Measurements from ENCODE around the gene TRIP11. TPM values are rescaled to one million over a fixed set of nuclear protein-coding genes. Genes with fewer than 3 reads are reported as not detected.

The TRIP11 gene
- total RNA-seq, 1 donor from 2014 or later = 28.8 TPM

- no peak for DNase-seq (ENCODE audit: low read depth)
These were observed 83.2 kb downstream of the TRIP11 start for GRCh38 chr14:91956616-91957015.

GRCh38 chr14:91955168-91955567 is 84.7 kb downstream of the TRIP11 start:
- no peak for DNase-seq (ENCODE audit: low read depth)

- no peak for DNase-seq (ENCODE audit: low read depth)
These were observed 86.5 kb downstream of the TRIP11 start for GRCh38 chr14:91953170-91953985.

GRCh38 chr14:91947475-91948184 is 92.2 kb downstream of the TRIP11 start, which contains the start of gene FBLN5:
FBLN5 (minus strand) TSS chr14:91947694; CDS start chr14:91947229, 465 bp downstream.
- DNase-seq (ENCODE audit: low read depth) = peak; percentile 68

- DNase-seq (ENCODE audit: low read depth) = peak; percentile 33
These were observed 93.0 kb downstream of the TRIP11 start for GRCh38 chr14:91946622-91947474.

- DNase-seq (ENCODE audit: low read depth) = no peak
These were observed 93.9 kb downstream of the TRIP11 start for GRCh38 chr14:91945751-91946621.

- no peak for DNase-seq (ENCODE audit: low read depth)
These were observed 96.9 kb downstream of the TRIP11 start for GRCh38 chr14:91942946-91943345.

GRCh38 chr14:91942128-91942527 is 97.7 kb downstream of the TRIP11 start:
- DNase-seq (ENCODE audit: low read depth) = no peak

GRCh38 chr14:91940209-91940608 is 99.7 kb downstream of the TRIP11 start:
- no peak for DNase-seq (ENCODE audit: low read depth)

GRCh38 chr14:91935586-91935985 is 104.3 kb downstream of the TRIP11 start:
- no peak for DNase-seq (ENCODE audit: low read depth)

- DNase-seq (ENCODE audit: low read depth) = no peak
These were observed 105.1 kb downstream of the TRIP11 start for GRCh38 chr14:91934554-91935285.

GRCh38 chr14:91931478-91932088 is 108.3 kb downstream of the TRIP11 start:
- no peak for DNase-seq (ENCODE audit: low read depth)

GRCh38 chr14:91929700-91930099 is 110.2 kb downstream of the TRIP11 start:
- DNase-seq (ENCODE audit: low read depth) = peak; percentile 57

GRCh38 chr14:91927800-91928199 is 112.1 kb downstream of the TRIP11 start:
- no peak for DNase-seq (ENCODE audit: low read depth)

- DNase-seq (ENCODE audit: low read depth) = no peak
These were observed 112.7 kb downstream of the TRIP11 start for GRCh38 chr14:91927191-91927590.

- no peak for DNase-seq (ENCODE audit: low read depth)
These were observed 113.5 kb downstream of the TRIP11 start for GRCh38 chr14:91926131-91926890.

GRCh38 chr14:91925727-91926121 is 114.1 kb downstream of the TRIP11 start:
- no peak for DNase-seq (ENCODE audit: low read depth)

- DNase-seq (ENCODE audit: low read depth) = no peak
These were observed 114.7 kb downstream of the TRIP11 start for GRCh38 chr14:91925001-91925726.
